GM12878 (cell line): ENCODE results near the gene CACNA1G. TPM values are rescaled to one million over a fixed set of nuclear protein-coding genes. Genes with fewer than 3 reads are reported as not detected.

Source experiments
- ATAC-seq: fragments of 200-7000 bp; cut with Tn5 transposase; 3 replicates; pipeline ENCODE4 v1.9.1; 2020; ENCODE audit warnings: mild to moderate bottlenecking, moderate library complexity
- BruUV-seq: library from RNA; stranded (reverse); fragments of 400-500 nt; replicated peaks from 2 replicates; lab custom pipeline; 2021; lab: Mats Ljungman, UMichigan
- CTCF ChIA-PET: fragments of 300-600 bp; sonication (Branson Sonifier 250); formaldehyde crosslinking; extraction: SDS; loops from one replicate; lab custom pipeline; 2021; ENCODE audit warnings: inconsistent platforms; lab: Yijun Ruan, JAX
- POLR2A ChIA-PET: fragments of 350-600 bp; formaldehyde crosslinking; extraction: SDS; loops from one replicate; lab custom pipeline; 2021; ENCODE audit warnings: inconsistent platforms; lab: Charles Lee
- RAD21 ChIA-PET: fragments of 300-600 bp; sonication (Branson Sonifier 250); formaldehyde crosslinking; loops from one replicate; lab custom pipeline; 2023; ENCODE audit warnings: antibody characterized with exemption; ENCODE audit not compliant: unreplicated experiment; lab: Charles Lee
- SMC1A ChIA-PET: fragments of 300-600 bp; sonication (Branson Sonifier 250); formaldehyde crosslinking; loops from one replicate; lab custom pipeline; 2023; ENCODE audit not compliant: unreplicated experiment, uncharacterized antibody; lab: Charles Lee
- DNase-seq: peaks from one replicate; pipeline ENCODE4 v3.0.0-alpha.2; 2011; ENCODE audit warnings: low read depth, low spot score
- FAIRE-seq: peaks from 3 replicates; lab custom pipeline; 2011; peaks lifted over from hg19 to GRCh38; lab: Jason Lieb, UNC
- H2AFZ ChIP-seq: 2 replicates; pipeline ENCODE4 v1.6.0; 2011; ENCODE audit warnings: low read depth, low read length, control low read depth; ENCODE audit not compliant: control insufficient read depth
- H3K27ac ChIP-seq: 2 replicates; pipeline ENCODE4 v1.5.1; 2011; ENCODE audit warnings: control low read depth; ENCODE audit not compliant: control insufficient read depth, insufficient read depth
- H3K27me3 ChIP-seq, 2 experiments: replicated peaks in 1 of 2; 2 replicates each; pipeline versions ENCODE4 v1.6.0 to v1.6.1; 2011; ENCODE audit warnings: low read length in 1 of 2; ENCODE audit not compliant: control insufficient read depth in 2 of 2, insufficient read depth in 2 of 2
- H3K36me3 ChIP-seq, 2 experiments: 2 replicates each; pipeline ENCODE4 v1.5.1; 2011; ENCODE audit warnings: low read length in 1 of 2; ENCODE audit not compliant: control insufficient read depth in 2 of 2, insufficient read depth in 2 of 2
- H3K4me1 ChIP-seq: 2 replicates; pipeline ENCODE4 v1.6.1; 2011; ENCODE audit warnings: mild to moderate bottlenecking, low read length, moderate library complexity, mixed read lengths; ENCODE audit not compliant: control insufficient read depth, insufficient read depth
- H3K4me2 ChIP-seq: 2 replicates; pipeline ENCODE4 v1.6.0; 2011; ENCODE audit warnings: control low read depth; ENCODE audit not compliant: control insufficient read depth, insufficient read depth
- H3K4me3 ChIP-seq: fragments of 200-600 bp; sonication (generic); 2 replicates; pipeline ENCODE4 v1.5.1; 2016
- H3K79me2 ChIP-seq: 2 replicates; pipeline ENCODE4 v1.6.0; 2011; ENCODE audit warnings: low read length; ENCODE audit not compliant: control insufficient read depth, insufficient read depth
- H3K9ac ChIP-seq: 2 replicates; pipeline ENCODE4 v1.8.0; 2011; ENCODE audit warnings: low read length, control low read depth, mixed read lengths; ENCODE audit not compliant: control insufficient read depth, insufficient read depth
- H3K9me3 ChIP-seq: replicated peaks from 3 replicates; pipeline ENCODE4 v1.5.1; 2011; ENCODE audit warnings: mild to moderate bottlenecking, low read length; ENCODE audit not compliant: control insufficient read depth, insufficient read depth
- H4K20me1 ChIP-seq: 2 replicates; pipeline ENCODE4 v1.6.0; 2011; ENCODE audit not compliant: control insufficient read depth, insufficient read depth
- ATF3 ChIP-seq: IDR thresholded peaks from 2 replicates; pipeline ENCODE4 v1.6.1; 2011; ENCODE audit warnings: low read depth, mild to moderate bottlenecking, low read length, moderate library complexity, borderline replicate concordance; ENCODE audit errors: extremely low read depth
- BHLHE40 ChIP-seq, 2 experiments: fragments of 450-650 bp in 1 of 2; IDR thresholded peaks; 2 replicates each; pipeline ENCODE4 v1.6.1; 2011 to 2017; ENCODE audit warnings: low read depth in 2 of 2, borderline replicate concordance in 1 of 2, improper control_type of control experiment in 1 of 2, low read length in 1 of 2, mild to moderate bottlenecking in 1 of 2
- BRCA1 ChIP-seq: IDR thresholded peaks from 2 replicates; pipeline ENCODE4 v1.6.1; 2011; ENCODE audit warnings: low read depth, low read length, improper control_type of control experiment
- CBX3 ChIP-seq: fragments of 200-600 bp; sonication (generic); IDR thresholded peaks from 2 replicates; pipeline ENCODE4 v1.6.1; 2016; ENCODE audit warnings: low read depth, borderline replicate concordance
- CEBPZ ChIP-seq: fragments of 150-350 bp; IDR thresholded peaks from 2 replicates; pipeline ENCODE4 v1.6.1; 2016; ENCODE audit warnings: low read depth, low read length
- GABPA ChIP-seq: IDR thresholded peaks from 2 replicates; pipeline ENCODE4 v1.6.1; 2014; ENCODE audit warnings: antibody characterized with exemption, low read depth, mild to moderate bottlenecking, inconsistent platforms
- KDM1A ChIP-seq: fragments of 200-600 bp; sonication (generic); IDR thresholded peaks from 2 replicates; pipeline ENCODE4 v1.6.1; 2016; ENCODE audit warnings: borderline replicate concordance
- LARP7 ChIP-seq: fragments of 450-650 bp; IDR thresholded peaks from 2 replicates; pipeline ENCODE4 v1.6.1; 2017; ENCODE audit warnings: mild to moderate bottlenecking
- NR2F1 ChIP-seq: fragments of 450-650 bp; conservative IDR thresholded peaks from 2 replicates; pipeline ENCODE4 v1.6.1; 2017; ENCODE audit warnings: mild to moderate bottlenecking
- SIN3A ChIP-seq: IDR thresholded peaks from 2 replicates; pipeline ENCODE4 v1.6.1; 2012; ENCODE audit warnings: low read depth, low read length, improper control_type of control experiment
- SIX5 ChIP-seq: IDR thresholded peaks from 2 replicates; pipeline ENCODE4 v1.6.1; 2011; ENCODE audit warnings: mild to moderate bottlenecking, low read depth, low read length, moderate library complexity; ENCODE audit not compliant: severe bottlenecking
- SUZ12 ChIP-seq: fragments of 200-600 bp; sonication (generic); IDR thresholded peaks from one replicate; pipeline ENCODE4 v1.6.1; 2018; ENCODE audit warnings: antibody characterized with exemption, mild to moderate bottlenecking; ENCODE audit not compliant: unreplicated experiment
- TCF3 ChIP-seq: IDR thresholded peaks from 2 replicates; pipeline ENCODE4 v1.6.1; 2012; ENCODE audit warnings: low read depth, mild to moderate bottlenecking, low read length, borderline replicate concordance; ENCODE audit not compliant: insufficient read depth
- ZBTB4 ChIP-seq: fragments of 450-650 bp; formaldehyde crosslinking; IDR thresholded peaks from 2 replicates; pipeline ENCODE4 v1.4.0; 2022; ENCODE audit warnings: mild to moderate bottlenecking, moderate library complexity
- ZZZ3 ChIP-seq: IDR thresholded peaks from 2 replicates; pipeline ENCODE4 v1.6.1; 2011; ENCODE audit warnings: low read depth; ENCODE audit not compliant: control insufficient read depth, insufficient read length
- WGBS: methylation state at CpG from one replicate; pipeline ENCODE4 v1.1.6; 2016; ENCODE audit warnings: low lambda C conversion rate; ENCODE audit not compliant: insufficient replicate concordance, insufficient coverage; ENCODE audit errors: missing lambda C conversion rate; 5-methylcytosine and 5-hydroxymethylcytosine counted together
- in situ Hi-C: fragments of 300-500 bp; cut with MboI; formaldehyde crosslinking; loops from 9 replicates; pipeline ENCODE4 v1.14.3; 2018; ENCODE audit warnings: mixed read lengths
- intact Hi-C: fragments of 100-400 bp; cut with micrococcal nuclease; formaldehyde crosslinking; loops from one replicate; pipeline ENCODE4 v1.14.2; 2022; ENCODE audit not compliant: unreplicated experiment
- polyA plus RNA-seq, 11 experiments: library from polyadenylated mRNA; depleted of rRNA in 4 of 11; unstranded in 6 of 11; stranded (reverse) in 5 of 11; fragments of >200 nt; fragmentation: Nextera tagmentation in 4 of 11; fragmentation: Illumina TruSeq in 1 of 11; extraction: Ambion mirVana in 4 of 11; extraction: Trizol in 1 of 11; gene quantifications; 1 replicate in 1 of 11; 2 replicates in 10 of 11; pipeline versions ENCODE4 v1.2.1 to v1.2.3, GENCODE V29; 2011 to 2016; ENCODE audit warnings: inconsistent platforms in 2 of 11, missing spikeins in 2 of 11, low read depth in 1 of 11
- total RNA-seq, 4 experiments: library from RNA; depleted of rRNA in 3 of 4; stranded (reverse); fragments of >200 nt in 3 of 4; fragmentation: Illumina TruSeq in 1 of 4; extraction: Trizol in 1 of 4; gene quantifications; 2 replicates each; pipeline versions ENCODE4 v1.2.1 to v1.2.3, GENCODE V29; 2013 to 2021
- TF ChIP-seq, protein P1 (sequence below): IDR thresholded peaks from 2 replicates; pipeline ENCODE4 v1.6.1; 2012; ENCODE audit warnings: low read depth, low read length, improper control_type of control experiment

CACNA1G gene
- total and polyA plus RNA-seq, 10 of the 15 experiments (the other 5 are each of a cell fraction or from before 2014, with no cell fraction given): 0.03 to 0.15 TPM; not detected in 8

GRCh38 chr17:50634224-50634914, 73.9 kb downstream of the CACNA1G start, which contains the start of gene ABCC3:
Gene ABCC3 (plus strand): TSS chr17:50634881. CDS start chr17:50634937, 56 bp downstream.
- SMC1A ChIA-PET: no interaction called here
- CTCF ChIA-PET: interaction anchor here (7.8 to 17.1 kb wide), 2 partner anchors 6 to 61 kb away, joined by 70 to 211 read pairs; no protein-coding TSS in a partner anchor
- H2AFZ ChIP-seq: no peak within 1 kb of the TSS
- 0 out of 2 replicates have a peak within 1 kb of the TSS, but pooled peaks have one; percentile 34 for H3K27ac ChIP-seq
- POLR2A ChIA-PET: interaction anchor here (0.5 kb wide), 1 partner anchor 17 kb away, joined by 3 read pairs; no protein-coding TSS in a partner anchor
- ATAC-seq: peak; percentile 52
- peak within 1 kb of the TSS; percentile 16; the same call in 1 of the 2 replicates for H3K9ac ChIP-seq
- intact Hi-C loops: no loop called here
- H3K27me3 ChIP-seq: no peaks in the 10 kb centered on the region; a peak in 2 of 4 replicates
- H3K36me3 ChIP-seq: no peaks in the 10 kb centered on the region
- DNase-seq: no peak
- in situ Hi-C loops: no loop called here
- no peaks in the 10 kb centered on the region for H4K20me1 ChIP-seq
- TF ChIP-seq, protein P1, sequence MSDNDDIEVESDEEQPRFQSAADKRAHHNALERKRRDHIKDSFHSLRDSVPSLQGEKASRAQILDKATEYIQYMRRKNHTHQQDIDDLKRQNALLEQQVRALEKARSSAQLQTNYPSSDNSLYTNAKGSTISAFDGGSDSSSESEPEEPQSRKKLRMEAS: no peak
- no peak for TF ChIP-seq ZZZ3
- TF ChIP-seq ATF3: no peak
- TF ChIP-seq LARP7: 0 out of 2 replicates have a peak, but pooled peaks have one; percentile 40
- TF ChIP-seq CEBPZ: no peak
- TF ChIP-seq BHLHE40 (IDR thresholded peaks at IDR 0.05; ENCODE audit: borderline replicate concordance in 1 of 2, low read depth in 2 of 2, low read length in 1 of 2): peak; percentile 7 to 43; a peak in 1 of 4 replicates
- no peak for TF ChIP-seq KDM1A
- no peak for TF ChIP-seq CBX3
- no peak for TF ChIP-seq BRCA1
- peak; percentile 65 for TF ChIP-seq NR2F1
- no peak for TF ChIP-seq SIX5
- no peak for TF ChIP-seq SUZ12
- TF ChIP-seq GABPA: no peak
- TF ChIP-seq SIN3A: no peak
- no peak for TF ChIP-seq ZBTB4 (CRISPR knock-in tag)
- TF ChIP-seq TCF3: no peak
- peak within 1 kb of the TSS; percentile 57; the same call in 1 of the 2 replicates for H3K4me3 ChIP-seq
- peaks cover 15% of the 10 kb centered on the region for H3K4me1 ChIP-seq
- H3K4me2 ChIP-seq: peak within 1 kb of the TSS; percentile 59
- no TSS peak for BruUV-seq
- H3K79me2 ChIP-seq: no peaks in the 10 kb centered on the region; the same call in 1 of the 2 replicates
- RAD21 ChIA-PET: no interaction called here
- 25% methylated on average over 48 of the region's 48 CpGs for WGBS
- no peak for FAIRE-seq
- H3K9me3 ChIP-seq: no peaks in the 10 kb centered on the region
